OCI-LY1 (cell line): Measurements from ENCODE around the gene ZNF253.
"Not testable (repeated sequence)": the region's sequence is repeated elsewhere in the genome, so short reads cannot be mapped to it uniquely, and the experiment has no call there.

Experiments
- H2AFZ ChIP-seq: fragments of 200-600 bp; sonication (generic), shearing (Covaris generic); 2 replicates; pipeline ENCODE4 v1.6.0; 2014; ENCODE audit warnings: antibody characterized with exemption, mild to moderate bottlenecking, low read length
- H3F3A ChIP-seq: fragments of 200-600 bp; sonication (generic), shearing (Covaris generic); 2 replicates; pipeline ENCODE4 v1.6.0; 2014; ENCODE audit warnings: mild to moderate bottlenecking, antibody characterized with exemption, low read length, moderate library complexity; ENCODE audit not compliant: insufficient read depth
- H3K27ac ChIP-seq: fragments of 200-600 bp; sonication (generic); 2 replicates; pipeline ENCODE4 v1.5.1; 2014; ENCODE audit warnings: low read length, mixed run types, mild to moderate bottlenecking, low read depth; ENCODE audit not compliant: poor library complexity, severe bottlenecking
- H3K27me3 ChIP-seq: fragments of 200-600 bp; sonication (generic); 2 replicates; pipeline ENCODE4 v1.6.0; 2014; ENCODE audit warnings: antibody characterized with exemption, mild to moderate bottlenecking, low read length, moderate library complexity; ENCODE audit not compliant: insufficient read depth
- H3K36me3 ChIP-seq: fragments of 200-600 bp; sonication (generic); 2 replicates; pipeline ENCODE4 v1.6.1; 2014; ENCODE audit warnings: mild to moderate bottlenecking, antibody characterized with exemption, low read length, moderate library complexity, mixed read lengths; ENCODE audit not compliant: insufficient read depth
- H3K4me1 ChIP-seq: fragments of 200-600 bp; sonication (generic); 2 replicates; pipeline ENCODE4 v1.5.1; 2014; ENCODE audit warnings: mild to moderate bottlenecking, low read length, moderate library complexity; ENCODE audit not compliant: insufficient read depth, severe bottlenecking
- H3K4me2 ChIP-seq: fragments of 200-600 bp; sonication (generic), shearing (Covaris generic); 2 replicates; pipeline ENCODE4 v1.6.1; 2014; ENCODE audit warnings: low read length
- H3K4me3 ChIP-seq: fragments of 200-600 bp; sonication (generic); 2 replicates; pipeline ENCODE4 v1.5.1; 2014; ENCODE audit warnings: low read length, low read depth, mild to moderate bottlenecking, mixed read lengths; ENCODE audit not compliant: poor library complexity, severe bottlenecking
- H3K79me2 ChIP-seq: fragments of 200-600 bp; shearing (Covaris generic); 2 replicates; pipeline ENCODE4 v1.6.1; 2016; ENCODE audit warnings: mixed run types, low read length, mixed read lengths; ENCODE audit not compliant: insufficient read depth
- H3K9ac ChIP-seq: fragments of 200-600 bp; sonication (generic), shearing (Covaris generic); 2 replicates; pipeline ENCODE4 v1.6.1; 2014; ENCODE audit warnings: mild to moderate bottlenecking, low read length, mixed read lengths
- H3K9me2 ChIP-seq: fragments of 200-600 bp; sonication (generic), shearing (Covaris generic); 2 replicates; pipeline ENCODE4 v1.6.1; 2014; ENCODE audit warnings: low read depth, mild to moderate bottlenecking, low read length, mixed read lengths
- H3K9me3 ChIP-seq: fragments of 200-600 bp; shearing (Covaris generic); 2 replicates; pipeline ENCODE4 v1.6.1; 2014; ENCODE audit warnings: low read length, mixed read lengths
- H4K20me1 ChIP-seq: fragments of 200-600 bp; sonication (generic), shearing (Covaris generic); 2 replicates; pipeline ENCODE4 v1.6.0; 2016; ENCODE audit warnings: mild to moderate bottlenecking, low read length; ENCODE audit not compliant: insufficient read depth
- CTCF ChIP-seq: fragments of 200-600 bp; sonication (generic), shearing (Covaris generic); IDR thresholded peaks from 2 replicates; pipeline ENCODE4 v1.5.1; 2017; ENCODE audit warnings: mild to moderate bottlenecking, antibody characterized with exemption, low read length, moderate library complexity, mixed read lengths
- EZH2 ChIP-seq: fragments of 200-600 bp; sonication (generic), shearing (Covaris generic); IDR thresholded peaks from 2 replicates; pipeline ENCODE4 v1.8.0; 2017; ENCODE audit warnings: borderline replicate concordance, mixed run types, mild to moderate bottlenecking, antibody characterized with exemption, low read length, moderate library complexity, mixed read lengths

The ZNF253 gene

GRCh38 chr19:19900729-19901444, 35.2 kb downstream of the ZNF253 start, which contains the start of gene ZNF93:
Gene ZNF93 (plus strand): TSS chr19:19900946. CDS start chr19:19901089, 143 bp downstream.
- Histone ChIP-seq H3K27me3 (no peaks in the 10 kb centered on the region), H3K4me1 (peaks cover 14% of the 10 kb centered on the region), H3K4me2 (peak within 1 kb of the TSS; percentile 68), H3K9me3 (peaks cover 23% of the 10 kb centered on the region), H3F3A (no peaks in the 10 kb centered on the region), H4K20me1 (no peaks in the 10 kb centered on the region), H3K36me3 (peaks cover 32% of the 10 kb centered on the region), H3K27ac (peak within 1 kb of the TSS; percentile 59), H2AFZ (peak within 1 kb of the TSS; percentile 19), H3K4me3 (peak within 1 kb of the TSS; percentile 69), H3K9me2 (no peaks in the 10 kb centered on the region), H3K79me2 (peaks cover 3% of the 10 kb centered on the region), H3K9ac (peak within 1 kb of the TSS; percentile 78)
- no peak for TF ChIP-seq EZH2
- TF ChIP-seq CTCF = no peak

- H3K4me2 ChIP-seq, H4K20me1 ChIP-seq, H3K4me3 ChIP-seq, H3K27ac ChIP-seq, H3K9ac ChIP-seq, H3K9me2 ChIP-seq, H3K79me2 ChIP-seq, H2AFZ ChIP-seq, H3F3A ChIP-seq, H3K4me1 ChIP-seq, H3K27me3 ChIP-seq: not testable (repeated sequence)
- H3K36me3 ChIP-seq = peaks cover 52% of the 10 kb centered on the region
- peaks cover 20% of the 10 kb centered on the region for H3K9me3 ChIP-seq
Measured at GRCh38 chr19:19907551-19907950, 41.9 kb downstream of the ZNF253 start.

GRCh38 chr19:19909654-19910053, 44.0 kb downstream of the ZNF253 start:
- H3K36me3 ChIP-seq = peaks cover 44% of the 10 kb centered on the region

More at GRCh38 chr19:19909654-19910053, 44.0 kb downstream of the ZNF253 start:
- Histone ChIP-seq H3K9ac (no peak overlapping the region), H3K4me2 (no peak overlapping the region), H3K9me2 (no peaks in the 10 kb centered on the region), H3F3A (no peaks in the 10 kb centered on the region), H4K20me1 (no peaks in the 10 kb centered on the region), H3K27ac (no peak overlapping the region), H2AFZ (no peak overlapping the region), H3K4me3 (no peak overlapping the region), H3K79me2 (peaks cover 9% of the 10 kb centered on the region), H3K27me3 (no peaks in the 10 kb centered on the region), H3K9me3 (peaks cover 29% of the 10 kb centered on the region), H3K4me1 (no peaks in the 10 kb centered on the region)
- TF ChIP-seq CTCF = no peak
- TF ChIP-seq EZH2 = no peak
